Uterus (tissue), 2 donors: ENCODE results near the gene CPSF4L.

Experiments used
- CTCF ChIP-seq, 4 experiments: fragments of 200-600 bp in 2 of 4; fragments of 450-650 bp in 2 of 4; sonication (generic) in 2 of 4; IDR thresholded peaks; one replicate each; pipeline ENCODE4 v1.5.1; 2016 to 2019; ENCODE audit warnings: antibody characterized with exemption in 4 of 4, mild to moderate bottlenecking in 2 of 4, moderate library complexity in 1 of 4
- POLR2A ChIP-seq, 2 donors: fragments of 450-650 bp; IDR thresholded peaks; one replicate each; pipeline ENCODE4 v1.6.1; 2016; ENCODE audit warnings: antibody characterized with exemption in 2 of 2, mild to moderate bottlenecking in 1 of 2, moderate library complexity in 1 of 2

GRCh38 chr17:73208139-73208827, 53.4 kb downstream of the CPSF4L start:
- TF ChIP-seq CTCF (IDR thresholded peaks at IDR 0.05): no peak
- no peak for TF ChIP-seq POLR2A (IDR thresholded peaks at IDR 0.05)
